ENCODE results near the gene TMOD1. TPM values are rescaled to one million over a fixed set of nuclear protein-coding genes. Genes with fewer than 3 reads are reported as not detected.

Gene TMOD1
- total and polyA plus RNA-seq, 10 of the 15 experiments (the other 5 are each of a cell fraction or from before 2014, with no cell fraction given), result 4.0 to 44.1 (median 15.4) TPM

DNA sequence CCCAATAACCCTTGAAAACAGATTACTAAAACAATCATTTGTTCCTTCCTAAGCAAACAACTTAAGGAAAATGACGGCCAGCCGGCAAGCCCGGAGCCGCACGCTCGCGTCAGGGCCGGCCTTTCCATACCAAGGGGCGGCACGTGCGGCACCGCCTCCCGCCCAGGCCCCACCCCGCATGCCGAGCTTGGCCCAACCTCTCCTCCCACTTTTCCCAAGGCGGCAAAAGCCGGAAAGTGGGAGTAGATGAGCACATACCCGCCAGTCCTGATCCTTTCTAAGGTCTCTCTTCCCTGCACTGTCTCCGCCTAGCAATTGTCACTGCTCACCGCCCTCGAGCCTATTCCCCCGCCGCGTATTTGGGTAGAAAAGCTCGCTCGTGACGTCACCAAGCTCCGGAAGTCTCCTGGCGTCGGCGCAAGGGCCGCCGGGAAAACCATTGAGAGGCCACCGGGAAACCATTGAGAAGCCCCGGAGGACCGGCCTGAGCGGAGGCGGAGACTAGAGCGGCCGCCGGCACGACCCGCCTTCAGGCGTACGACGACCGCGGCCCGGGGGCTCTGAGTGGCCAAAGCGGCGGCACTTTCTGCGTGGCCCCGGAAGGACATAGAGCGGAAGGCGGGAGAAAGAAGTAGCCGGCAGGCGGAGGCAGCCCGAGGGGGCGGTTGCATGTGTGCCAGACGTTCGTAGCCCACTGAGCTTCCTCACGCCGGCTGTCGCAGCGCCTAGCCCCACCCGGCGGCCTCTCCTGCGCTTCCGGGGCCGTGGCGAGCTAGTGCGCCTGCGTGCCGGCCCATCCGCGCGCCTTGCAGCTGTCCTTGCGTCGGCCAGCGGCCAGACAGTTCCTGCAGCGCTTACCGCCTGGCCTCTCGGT lies 131.8 kb downstream of the TMOD1 start, which contains the start of the genes NCBP1 and TSTD2 (continued):
- TF ChIP-seq POLR2A (IDR thresholded peaks at IDR 0.05; ENCODE audit: low read depth, low read length) (peak; percentile 95), MEF2A (IDR thresholded peaks at IDR 0.05; ENCODE audit: insufficient read depth, low read depth, low read length) (no peak), POU2F2 (IDR thresholded peaks at IDR 0.05; ENCODE audit: borderline replicate concordance, low read depth, low read length) (peak; percentile 5; the same call in 2 of the 3 replicates), CREB1 (IDR thresholded peaks at IDR 0.05; ENCODE audit: low read depth) (peak; percentile 95), EZH2 (IDR thresholded peaks at IDR 0.05; ENCODE audit: borderline replicate concordance, control insufficient read depth, low read depth, low read length) (no peak), NRF1 (conservative IDR thresholded peaks at IDR 0.05; ENCODE audit: low read depth, low read length) (peak; percentile 57), KAT2A (conservative IDR thresholded peaks at IDR 0.05; ENCODE audit: control insufficient read depth, low read depth, low read length) (no peak), HDAC2 (IDR thresholded peaks at IDR 0.05) (0 out of 2 replicates have a peak, but pooled peaks have one; percentile 56), FOXM1 (IDR thresholded peaks at IDR 0.05; ENCODE audit: low read depth, low read length) (no peak), WRNIP1 (IDR thresholded peaks at IDR 0.05; ENCODE audit: borderline replicate concordance, low read depth, low read length) (no peak), SUZ12 (IDR thresholded peaks at IDR 0.05; ENCODE audit: unreplicated experiment) (no peak), SPI1 (IDR thresholded peaks at IDR 0.05; ENCODE audit: borderline replicate concordance, insufficient read depth, low read depth, low read length) (peak; percentile 43), TCF7 (IDR thresholded peaks at IDR 0.05; ENCODE audit: borderline replicate concordance) (no peak), CBFB (IDR thresholded peaks at IDR 0.05; ENCODE audit: low read depth) (peak; percentile 44; the same call in 1 of the 2 replicates), HDGF (IDR thresholded peaks at IDR 0.05) (no peak; the same call in none of the 2 replicates)
- TF ChIP-seq, protein P1, sequence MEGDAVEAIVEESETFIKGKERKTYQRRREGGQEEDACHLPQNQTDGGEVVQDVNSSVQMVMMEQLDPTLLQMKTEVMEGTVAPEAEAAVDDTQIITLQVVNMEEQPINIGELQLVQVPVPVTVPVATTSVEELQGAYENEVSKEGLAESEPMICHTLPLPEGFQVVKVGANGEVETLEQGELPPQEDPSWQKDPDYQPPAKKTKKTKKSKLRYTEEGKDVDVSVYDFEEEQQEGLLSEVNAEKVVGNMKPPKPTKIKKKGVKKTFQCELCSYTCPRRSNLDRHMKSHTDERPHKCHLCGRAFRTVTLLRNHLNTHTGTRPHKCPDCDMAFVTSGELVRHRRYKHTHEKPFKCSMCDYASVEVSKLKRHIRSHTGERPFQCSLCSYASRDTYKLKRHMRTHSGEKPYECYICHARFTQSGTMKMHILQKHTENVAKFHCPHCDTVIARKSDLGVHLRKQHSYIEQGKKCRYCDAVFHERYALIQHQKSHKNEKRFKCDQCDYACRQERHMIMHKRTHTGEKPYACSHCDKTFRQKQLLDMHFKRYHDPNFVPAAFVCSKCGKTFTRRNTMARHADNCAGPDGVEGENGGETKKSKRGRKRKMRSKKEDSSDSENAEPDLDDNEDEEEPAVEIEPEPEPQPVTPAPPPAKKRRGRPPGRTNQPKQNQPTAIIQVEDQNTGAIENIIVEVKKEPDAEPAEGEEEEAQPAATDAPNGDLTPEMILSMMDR (IDR thresholded peaks at IDR 0.05 in 2 of 3, conservative IDR thresholded peaks at IDR 0.05 in 1 of 3; ENCODE audit: control insufficient read depth in 2 of 3, extremely low read depth in 1 of 3, insufficient read depth in 1 of 3, low read depth in 3 of 3, low read length in 3 of 3), result no peak
- TF ChIP-seq, protein P2, sequence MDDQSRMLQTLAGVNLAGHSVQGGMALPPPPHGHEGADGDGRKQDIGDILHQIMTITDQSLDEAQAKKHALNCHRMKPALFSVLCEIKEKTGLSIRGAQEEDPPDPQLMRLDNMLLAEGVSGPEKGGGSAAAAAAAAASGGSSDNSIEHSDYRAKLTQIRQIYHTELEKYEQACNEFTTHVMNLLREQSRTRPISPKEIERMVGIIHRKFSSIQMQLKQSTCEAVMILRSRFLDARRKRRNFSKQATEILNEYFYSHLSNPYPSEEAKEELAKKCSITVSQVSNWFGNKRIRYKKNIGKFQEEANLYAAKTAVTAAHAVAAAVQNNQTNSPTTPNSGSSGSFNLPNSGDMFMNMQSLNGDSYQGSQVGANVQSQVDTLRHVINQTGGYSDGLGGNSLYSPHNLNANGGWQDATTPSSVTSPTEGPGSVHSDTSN (IDR thresholded peaks at IDR 0.05; ENCODE audit: insufficient replicate concordance, low read depth, low read length), result no peak
- TF ChIP-seq, protein P3, sequence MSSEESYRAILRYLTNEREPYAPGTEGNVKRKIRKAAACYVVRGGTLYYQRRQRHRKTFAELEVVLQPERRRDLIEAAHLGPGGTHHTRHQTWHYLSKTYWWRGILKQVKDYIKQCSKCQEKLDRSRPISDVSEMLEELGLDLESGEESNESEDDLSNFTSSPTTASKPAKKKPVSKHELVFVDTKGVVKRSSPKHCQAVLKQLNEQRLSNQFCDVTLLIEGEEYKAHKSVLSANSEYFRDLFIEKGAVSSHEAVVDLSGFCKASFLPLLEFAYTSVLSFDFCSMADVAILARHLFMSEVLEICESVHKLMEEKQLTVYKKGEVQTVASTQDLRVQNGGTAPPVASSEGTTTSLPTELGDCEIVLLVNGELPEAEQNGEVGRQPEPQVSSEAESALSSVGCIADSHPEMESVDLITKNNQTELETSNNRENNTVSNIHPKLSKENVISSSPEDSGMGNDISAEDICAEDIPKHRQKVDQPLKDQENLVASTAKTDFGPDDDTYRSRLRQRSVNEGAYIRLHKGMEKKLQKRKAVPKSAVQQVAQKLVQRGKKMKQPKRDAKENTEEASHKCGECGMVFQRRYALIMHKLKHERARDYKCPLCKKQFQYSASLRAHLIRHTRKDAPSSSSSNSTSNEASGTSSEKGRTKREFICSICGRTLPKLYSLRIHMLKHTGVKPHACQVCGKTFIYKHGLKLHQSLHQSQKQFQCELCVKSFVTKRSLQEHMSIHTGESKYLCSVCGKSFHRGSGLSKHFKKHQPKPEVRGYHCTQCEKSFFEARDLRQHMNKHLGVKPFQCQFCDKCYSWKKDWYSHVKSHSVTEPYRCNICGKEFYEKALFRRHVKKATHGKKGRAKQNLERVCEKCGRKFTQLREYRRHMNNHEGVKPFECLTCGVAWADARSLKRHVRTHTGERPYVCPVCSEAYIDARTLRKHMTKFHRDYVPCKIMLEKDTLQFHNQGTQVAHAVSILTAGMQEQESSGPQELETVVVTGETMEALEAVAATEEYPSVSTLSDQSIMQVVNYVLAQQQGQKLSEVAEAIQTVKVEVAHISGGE (CRISPR knock-in tag; IDR thresholded peaks at IDR 0.05), result no peak
- TF ChIP-seq, protein P4, sequence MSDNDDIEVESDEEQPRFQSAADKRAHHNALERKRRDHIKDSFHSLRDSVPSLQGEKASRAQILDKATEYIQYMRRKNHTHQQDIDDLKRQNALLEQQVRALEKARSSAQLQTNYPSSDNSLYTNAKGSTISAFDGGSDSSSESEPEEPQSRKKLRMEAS (IDR thresholded peaks at IDR 0.05; ENCODE audit: low read depth, low read length), result peak; percentile 90
